GM13977 (cell line): ENCODE data around the gene HCLS1.

Source experiments
- DNase-seq: peaks from one replicate; pipeline ENCODE4 v3.0.0; 2012; ENCODE audit warnings: low spot score
- in situ Hi-C: fragments of 300-500 bp; cut with MboI; formaldehyde crosslinking; loops from one replicate; pipeline ENCODE4 v1.12.0; 2022; ENCODE audit warnings: low sequenced_read_pairs, low pct_unique_long_range_greater_than_20kb, mixed read lengths, inconsistent platforms; ENCODE audit not compliant: unreplicated experiment
- TF ChIP-seq, protein P1 (sequence below): IDR thresholded peaks from 2 replicates; pipeline ENCODE4 v1.5.1; 2012; ENCODE audit warnings: mild to moderate bottlenecking, control low read depth; ENCODE audit not compliant: insufficient read depth; ENCODE audit errors: extremely low read depth, missing control alignments

HCLS1 gene

DNA sequence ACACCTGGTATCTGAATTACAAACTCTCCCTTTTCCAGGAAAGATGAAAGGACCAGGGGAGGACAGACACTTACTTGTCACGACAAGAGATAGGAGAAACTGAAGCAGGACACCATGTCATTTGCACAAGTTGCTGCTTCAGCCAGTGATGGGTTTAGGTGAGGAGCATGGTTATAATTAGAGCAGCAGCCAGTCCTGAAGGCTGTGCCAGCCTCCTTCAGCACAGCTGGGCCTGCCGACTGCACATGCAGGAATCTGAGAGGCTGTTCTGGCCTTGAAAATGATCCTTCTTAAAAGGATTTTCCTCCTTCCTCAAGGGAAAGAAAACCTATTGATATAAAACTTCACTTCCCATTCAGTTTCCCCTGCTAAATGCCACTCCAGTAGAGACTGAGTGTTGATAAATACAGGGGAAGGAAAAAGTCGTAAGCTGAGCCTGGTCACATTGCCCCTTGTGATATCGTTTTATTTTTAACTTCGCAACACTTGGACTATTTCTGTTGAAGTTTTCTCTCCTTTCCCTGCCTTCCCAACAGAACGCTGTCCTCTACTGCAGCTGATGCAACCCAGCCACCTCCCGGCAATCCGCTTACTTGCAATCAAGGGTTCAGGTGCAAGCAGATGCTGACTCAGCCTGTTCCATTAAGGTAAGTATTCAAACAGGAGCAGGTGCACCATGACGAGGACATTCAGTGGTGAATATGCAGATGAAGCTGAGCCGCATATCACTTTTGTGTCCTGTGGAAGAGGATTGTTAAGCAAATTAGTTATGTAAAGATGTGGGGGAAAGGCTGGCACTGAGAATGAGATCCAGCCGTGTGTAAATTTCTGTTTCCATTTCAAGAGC, 67.6 kb downstream of the HCLS1 start, which contains the start of gene FBXO40:
TSS of gene FBXO40 (plus strand) at position 524 of the 847 bp plus-strand sequence. CDS start 27,197 bp downstream, outside the sequence.
- DNase-seq: no peak
- in situ Hi-C loops: no loop called here
- TF ChIP-seq, protein P1, sequence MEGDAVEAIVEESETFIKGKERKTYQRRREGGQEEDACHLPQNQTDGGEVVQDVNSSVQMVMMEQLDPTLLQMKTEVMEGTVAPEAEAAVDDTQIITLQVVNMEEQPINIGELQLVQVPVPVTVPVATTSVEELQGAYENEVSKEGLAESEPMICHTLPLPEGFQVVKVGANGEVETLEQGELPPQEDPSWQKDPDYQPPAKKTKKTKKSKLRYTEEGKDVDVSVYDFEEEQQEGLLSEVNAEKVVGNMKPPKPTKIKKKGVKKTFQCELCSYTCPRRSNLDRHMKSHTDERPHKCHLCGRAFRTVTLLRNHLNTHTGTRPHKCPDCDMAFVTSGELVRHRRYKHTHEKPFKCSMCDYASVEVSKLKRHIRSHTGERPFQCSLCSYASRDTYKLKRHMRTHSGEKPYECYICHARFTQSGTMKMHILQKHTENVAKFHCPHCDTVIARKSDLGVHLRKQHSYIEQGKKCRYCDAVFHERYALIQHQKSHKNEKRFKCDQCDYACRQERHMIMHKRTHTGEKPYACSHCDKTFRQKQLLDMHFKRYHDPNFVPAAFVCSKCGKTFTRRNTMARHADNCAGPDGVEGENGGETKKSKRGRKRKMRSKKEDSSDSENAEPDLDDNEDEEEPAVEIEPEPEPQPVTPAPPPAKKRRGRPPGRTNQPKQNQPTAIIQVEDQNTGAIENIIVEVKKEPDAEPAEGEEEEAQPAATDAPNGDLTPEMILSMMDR: no peak

DNA sequence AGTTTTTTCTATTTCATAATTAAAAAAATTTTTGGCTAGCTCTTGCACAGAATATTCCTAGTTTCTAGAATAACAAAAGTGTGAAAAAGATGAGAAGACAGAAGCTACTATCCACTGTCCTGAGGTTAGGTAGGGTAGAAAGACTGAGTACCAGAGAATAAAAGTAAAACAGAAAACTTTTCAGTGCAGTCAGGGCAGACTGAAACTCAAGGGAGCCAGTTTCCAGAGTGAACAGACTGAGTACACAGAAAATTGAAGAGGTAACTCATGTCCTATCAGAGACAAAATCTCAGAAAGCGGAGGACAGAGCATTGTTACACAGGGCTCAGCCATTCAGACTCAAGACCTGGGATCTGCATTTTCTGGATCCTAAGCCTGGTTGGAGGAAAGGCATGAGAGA, 76.3 kb downstream of the HCLS1 start:
- TF ChIP-seq, protein P1: no peak
- in situ Hi-C loops: no loop called here
- DNase-seq: no peak

DNA sequence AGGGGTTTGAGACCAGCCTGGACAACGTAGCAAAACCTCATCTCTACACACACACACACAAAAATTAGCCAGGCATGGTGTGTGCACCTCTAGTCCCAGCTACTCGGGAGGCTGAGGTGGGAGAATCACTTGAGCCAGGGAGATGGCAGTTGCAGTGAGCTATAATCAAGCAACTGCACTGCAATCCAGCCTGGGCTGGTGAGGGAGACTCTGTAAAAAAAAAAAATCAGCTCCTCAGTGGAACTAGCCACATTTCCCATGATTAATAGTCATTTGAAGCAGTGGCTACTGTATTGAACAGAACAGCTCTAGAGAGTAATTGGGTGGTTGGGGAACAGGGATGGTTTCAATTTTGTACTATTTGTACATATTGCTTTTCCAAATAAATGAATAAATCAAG, 79.0 kb downstream of the HCLS1 start:
- in situ Hi-C loops: no loop called here
- no peak for DNase-seq
- TF ChIP-seq, protein P1: no peak
